Neural progenitor cell (in vitro differentiated cells): ENCODE measurements around the gene STRIT1.

Experiments
- CTCF ChIP-seq: fragments of 200-600 bp; sonication (generic); IDR thresholded peaks from 2 replicates; pipeline ENCODE4 v1.5.1; 2017; ENCODE audit warnings: antibody characterized with exemption, mild to moderate bottlenecking
- EZH2 ChIP-seq: fragments of 200-600 bp; sonication (generic); IDR thresholded peaks from 2 replicates; pipeline ENCODE4 v1.6.1; 2017; ENCODE audit warnings: antibody characterized with exemption, mild to moderate bottlenecking, moderate library complexity
- EZH2phosphoT487 ChIP-seq: fragments of 200-600 bp; sonication (generic); IDR thresholded peaks from 2 replicates; pipeline ENCODE4 v1.6.1; 2017; ENCODE audit warnings: antibody characterized with exemption

DNA sequence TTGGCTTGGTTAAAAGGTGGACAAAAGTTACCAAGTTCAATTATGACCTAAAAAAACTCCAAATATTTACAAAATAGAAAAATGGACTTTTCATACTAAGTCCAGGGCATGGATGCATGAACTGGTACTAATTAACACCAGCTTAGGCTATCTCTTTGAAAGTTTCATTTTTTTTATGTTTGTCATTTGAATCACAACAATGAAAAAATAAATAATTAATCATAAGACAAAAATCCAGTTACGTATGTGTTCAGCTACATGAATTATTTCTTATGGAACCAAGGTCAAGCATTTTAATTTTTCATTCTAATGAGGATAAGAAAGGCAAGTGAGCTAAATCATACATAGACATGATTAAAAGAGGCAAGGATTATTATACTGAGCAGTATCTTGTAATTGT is 23.7 kb upstream of the STRIT1 start:
- TF ChIP-seq CTCF: no peak
- TF ChIP-seq EZH2: no peak
- no peak for TF ChIP-seq EZH2phosphoT487
